HG03521 (cell line): Measurements from ENCODE around the gene MYRIP.
"Not testable (repeated sequence)": the region's sequence is repeated elsewhere in the genome, so short reads cannot be mapped to it uniquely, and the experiment has no call there.

Source experiments
- ATAC-seq: cut with Tn5 transposase; IDR thresholded peaks from one replicate; pipeline ENCODE4 v1.9.1; 2021; ENCODE audit warnings: mild to moderate bottlenecking, moderate library complexity; ENCODE audit not compliant: unreplicated experiment

The MYRIP gene

GRCh38 chr3:40258555-40258954 is 449.1 kb downstream of the MYRIP start:
- no peak for ATAC-seq

GRCh38 chr3:40262331-40262730 is 452.9 kb downstream of the MYRIP start:
- no peak for ATAC-seq

GRCh38 chr3:40264451-40264850 is 455.0 kb downstream of the MYRIP start:
- no peak for ATAC-seq

DNA sequence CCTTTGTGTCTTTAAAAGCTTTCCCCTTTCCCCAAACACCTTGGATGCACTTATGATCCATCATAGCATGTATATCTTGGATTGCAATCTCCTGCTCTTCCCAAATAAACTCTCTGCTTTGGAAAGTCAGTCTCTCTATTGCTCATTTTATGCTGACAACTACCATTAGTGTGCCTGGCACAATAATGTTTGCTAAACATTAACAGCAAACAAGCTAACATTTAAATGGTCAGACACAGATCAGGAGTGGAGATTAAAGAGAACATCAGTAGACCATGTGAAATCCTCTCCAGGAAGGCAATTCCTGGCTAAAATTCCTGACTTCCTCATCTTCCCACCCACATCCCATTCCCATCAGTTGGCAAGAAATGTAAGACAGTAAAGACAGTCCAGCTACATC is 455.8 kb downstream of the MYRIP start:
- no peak for ATAC-seq

DNA sequence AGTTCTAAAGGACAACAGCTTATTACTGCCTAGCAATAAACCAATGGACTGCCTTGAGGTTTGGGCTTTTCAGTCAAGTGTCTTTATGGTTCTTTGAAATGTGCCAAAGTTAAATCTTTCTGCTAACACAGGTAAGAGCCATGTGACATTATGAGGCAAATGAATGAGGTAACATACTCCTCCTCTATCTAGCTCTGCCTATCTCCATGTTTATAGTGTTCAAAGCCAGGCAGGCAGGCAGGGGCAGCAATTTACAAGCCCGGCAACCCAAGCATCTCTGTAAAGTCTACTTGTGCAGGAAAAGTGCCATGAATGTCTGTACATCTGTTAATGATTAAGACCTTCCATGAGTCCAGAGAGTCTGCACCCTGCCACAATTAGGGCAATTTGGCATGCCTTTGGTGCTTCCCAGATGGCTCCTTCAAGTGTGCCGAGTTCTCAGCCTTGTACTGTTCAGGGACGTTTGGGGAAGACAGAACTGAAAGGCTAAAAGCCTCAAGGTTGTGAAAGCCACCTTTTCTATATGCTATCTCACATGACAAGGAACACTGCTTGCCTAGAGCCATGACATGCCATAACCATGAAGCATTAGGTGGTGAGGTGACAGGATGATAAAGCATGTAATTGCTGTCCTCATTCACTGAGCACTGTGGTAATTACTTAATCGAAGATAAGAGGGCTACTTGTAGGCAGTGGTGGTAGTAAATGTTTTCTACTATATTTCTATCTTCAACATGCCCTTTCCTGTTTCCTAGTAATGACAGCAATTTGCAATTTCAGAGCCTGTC is 458.7 kb downstream of the MYRIP start:
- no peak for ATAC-seq

DNA sequence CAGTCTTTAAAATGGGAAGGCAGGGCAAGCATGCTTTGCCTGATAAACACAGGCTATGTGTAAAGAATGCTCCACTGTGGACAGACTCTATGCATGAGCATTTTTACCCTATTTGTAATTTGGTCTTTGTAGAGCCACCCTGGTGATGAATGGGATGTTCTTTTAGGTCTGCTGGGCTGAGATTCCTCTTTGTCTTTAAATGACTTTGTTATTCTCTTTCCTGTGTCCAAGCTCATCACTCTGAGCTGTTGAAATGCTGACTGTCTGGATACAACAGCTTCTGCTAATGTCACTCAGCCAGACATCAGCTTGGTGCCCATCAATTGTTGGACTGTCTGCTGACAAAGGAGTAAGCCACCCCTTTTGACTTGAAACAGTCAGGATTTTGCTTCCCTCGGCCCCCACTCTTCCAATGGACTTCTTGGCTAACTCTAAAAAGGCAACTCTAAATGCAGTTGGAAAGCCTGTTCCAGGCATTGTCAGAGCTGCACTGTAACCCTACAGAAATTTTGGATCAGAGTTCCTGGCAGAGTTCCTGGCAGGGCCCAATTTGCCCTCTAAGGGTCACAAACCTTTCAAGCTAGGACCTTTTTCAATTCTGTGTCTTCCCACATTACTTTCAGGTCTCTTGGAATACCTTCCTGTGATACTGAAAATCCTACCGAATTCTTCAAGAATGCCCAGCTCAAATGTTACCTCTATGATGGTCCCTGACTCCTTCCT is 459.6 kb downstream of the MYRIP start:
- no peak for ATAC-seq

DNA sequence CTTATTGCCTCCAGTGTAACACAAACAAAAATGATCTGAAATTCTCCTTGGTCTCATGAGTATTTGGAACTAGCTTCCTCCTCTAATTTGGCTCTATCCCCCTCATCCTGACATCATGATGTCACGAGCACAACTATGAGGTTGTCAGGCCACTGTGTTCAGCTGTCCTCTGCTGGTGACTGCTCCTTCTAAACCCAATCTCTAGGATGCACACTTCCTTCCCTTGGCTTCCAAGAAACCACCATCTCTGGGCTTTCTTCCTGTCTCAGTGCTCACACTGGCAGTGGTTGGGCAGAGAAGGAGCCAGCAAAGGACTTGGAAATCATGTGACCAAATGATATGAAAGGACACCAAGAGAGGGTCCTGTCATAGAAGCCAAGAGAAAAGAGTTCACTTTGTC is 469.4 kb downstream of the MYRIP start:
- no peak for ATAC-seq

DNA sequence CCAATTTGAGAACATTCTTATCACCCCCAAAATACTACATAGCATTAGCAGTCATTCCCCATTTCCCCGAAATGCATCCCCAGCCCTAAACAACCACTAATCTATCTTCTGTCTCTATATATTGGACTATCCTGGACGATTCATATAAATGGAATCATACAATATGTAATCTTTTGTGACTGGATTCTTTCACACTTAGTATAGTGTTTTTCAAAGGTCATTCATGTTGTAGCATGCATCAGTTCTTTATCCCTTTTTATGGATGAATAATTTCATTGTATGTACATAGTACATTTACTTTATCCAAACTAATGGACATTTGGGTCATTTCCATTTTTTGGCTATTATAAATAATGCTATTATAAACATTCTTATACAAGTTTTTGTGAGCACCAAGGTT is 472.6 kb downstream of the MYRIP start:
- ATAC-seq: no peak

DNA sequence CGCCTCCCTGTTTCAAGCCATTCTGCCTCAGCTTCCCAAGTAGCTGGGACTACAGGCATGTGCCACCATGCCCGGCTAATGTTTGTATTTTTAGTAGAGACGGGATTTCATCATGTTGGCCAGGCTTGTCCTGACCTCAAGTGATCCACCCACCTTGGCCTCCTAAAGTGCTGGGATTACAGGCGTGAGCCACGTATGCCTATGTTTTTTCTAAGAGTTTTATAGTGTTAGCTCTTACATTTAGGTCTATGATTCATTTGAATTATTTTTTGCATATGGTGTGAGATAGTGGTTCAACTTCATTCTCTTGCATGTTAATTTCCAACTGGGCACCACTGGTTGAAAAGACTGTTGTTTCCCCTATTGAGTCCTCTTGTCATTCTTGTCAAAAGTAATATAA is 473.6 kb downstream of the MYRIP start:
- not testable (repeated sequence) for ATAC-seq

DNA sequence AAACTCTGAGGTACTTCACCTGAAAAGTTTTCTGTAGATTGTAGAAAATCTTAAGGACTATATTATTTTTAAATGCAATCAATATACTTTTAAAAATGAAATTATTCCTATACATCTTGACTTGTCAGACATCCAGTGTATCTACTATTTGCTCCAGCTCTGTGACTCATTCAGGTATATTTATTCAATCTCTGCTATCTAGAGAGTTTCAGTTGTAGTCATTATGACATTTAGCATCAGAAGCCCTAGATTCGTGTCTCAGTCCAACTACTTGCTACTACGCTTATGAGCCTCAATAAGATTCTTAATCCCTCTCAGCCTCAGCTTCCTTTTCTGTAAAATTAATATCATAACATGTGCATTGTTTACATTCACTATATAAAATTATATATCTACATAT is 477.8 kb downstream of the MYRIP start:
- no peak for ATAC-seq

DNA sequence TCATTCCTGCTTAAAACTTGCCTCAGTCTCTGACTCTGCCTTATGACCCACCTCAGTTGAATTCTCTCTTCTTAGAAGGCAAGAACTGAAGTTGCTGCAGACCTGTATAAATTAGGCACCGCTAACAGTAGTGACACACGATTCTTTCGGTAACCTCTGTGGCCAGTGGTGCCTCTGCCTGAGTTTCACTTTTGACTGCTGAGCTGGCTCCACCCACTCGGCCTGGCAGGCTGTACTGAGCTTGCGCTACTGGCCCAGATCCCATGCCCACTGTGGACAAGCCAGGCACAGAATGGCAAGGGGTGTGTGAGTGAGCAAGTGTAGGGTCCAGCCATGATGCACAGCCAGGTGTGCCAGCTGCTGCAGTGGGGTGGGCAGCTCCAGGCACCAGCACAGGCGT is 481.0 kb downstream of the MYRIP start:
- ATAC-seq: no peak

- ATAC-seq: no peak
These were observed 482.1 kb downstream of the MYRIP start for GRCh38 chr3:40291471-40291870.

- no peak for ATAC-seq
These were observed 483.4 kb downstream of the MYRIP start for GRCh38 chr3:40292637-40293349.

DNA sequence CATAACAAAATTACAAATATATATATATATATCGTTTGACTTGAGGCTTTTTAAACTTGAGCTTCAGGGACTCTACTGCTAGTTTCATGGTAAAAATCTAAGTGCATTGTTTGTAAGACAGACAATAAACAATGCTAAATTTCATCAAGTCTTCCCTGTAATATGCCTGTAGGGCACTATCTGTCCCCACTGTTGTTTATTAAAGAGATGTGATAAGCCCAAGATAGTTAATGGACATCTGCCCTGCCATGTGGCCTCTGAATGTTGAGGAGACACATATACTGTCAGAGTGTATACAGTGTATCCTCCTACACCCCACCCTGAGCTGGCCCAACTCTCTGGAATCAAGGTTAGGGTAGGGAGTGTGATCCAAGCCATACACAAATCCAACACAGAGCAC is 485.0 kb downstream of the MYRIP start:
- ATAC-seq: no peak

GRCh38 chr3:40298075-40298474 is 488.7 kb downstream of the MYRIP start:
- no peak for ATAC-seq

DNA sequence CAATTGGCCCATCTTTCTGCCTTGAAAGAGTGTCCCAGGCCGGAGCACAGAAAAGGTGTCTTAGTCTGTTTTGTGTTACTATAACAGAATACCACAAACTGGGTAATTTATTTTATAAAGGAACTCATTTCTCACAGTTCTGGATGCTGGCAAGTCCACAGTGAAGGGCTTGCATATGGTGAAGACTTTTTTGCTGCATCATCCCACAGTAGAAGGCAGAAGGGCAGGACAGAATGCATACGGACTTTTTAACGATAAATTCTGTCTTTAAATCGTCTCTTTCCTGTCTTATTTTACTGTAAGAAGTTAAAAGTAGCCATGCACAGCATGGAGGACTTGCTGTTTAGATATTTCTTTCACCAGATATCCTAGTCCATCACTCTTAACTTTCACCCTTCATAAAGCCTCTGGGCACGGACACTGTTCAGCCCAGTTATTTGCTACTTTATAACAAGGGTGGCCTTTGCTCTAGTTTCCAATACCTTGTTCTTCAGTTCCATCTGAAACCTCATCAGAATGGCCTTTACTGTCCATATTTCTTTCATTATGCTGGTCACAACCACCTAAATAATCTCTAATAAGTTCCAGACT is 489.8 kb downstream of the MYRIP start:
- ATAC-seq: no peak

- no peak for ATAC-seq
These were observed 490.4 kb downstream of the MYRIP start for GRCh38 chr3:40299721-40300335.

- no peak for ATAC-seq
These were observed 493.4 kb downstream of the MYRIP start for GRCh38 chr3:40302784-40303183.

GRCh38 chr3:40304352-40304751 is 494.9 kb downstream of the MYRIP start:
- ATAC-seq: no peak

GRCh38 chr3:40306336-40306735 is 496.9 kb downstream of the MYRIP start:
- ATAC-seq: no peak

- no peak for ATAC-seq
These were observed 497.8 kb downstream of the MYRIP start for GRCh38 chr3:40307176-40307575.
